Measurements from ENCODE around the gene CDH4.

GRCh38 chr20:61457725-61458124, 205.7 kb downstream of the CDH4 start:
- TF ChIP-seq CTCF (IDR thresholded peaks at IDR 0.05) (no peak), ZFX (IDR thresholded peaks at IDR 0.05; ENCODE audit: borderline replicate concordance) (no peak)
